IPS-18a (cell line): ENCODE data around the gene SYCE3.
A peak's percentile ranks its signal among the peaks of the same experiment; 100 is the strongest.

Experiments used
- H3K27ac ChIP-seq: one replicate; pipeline ENCODE4 v1.5.1; 2013; ENCODE audit warnings: low read length
- H3K27me3 ChIP-seq: one replicate; pipeline ENCODE4 v1.6.1; 2013; ENCODE audit warnings: mild to moderate bottlenecking, low read length; ENCODE audit not compliant: control insufficient read depth, insufficient read depth
- H3K36me3 ChIP-seq: one replicate; pipeline ENCODE4 v1.6.1; 2013; ENCODE audit warnings: low read depth, low read length; ENCODE audit not compliant: control insufficient read depth
- H3K4me1 ChIP-seq: one replicate; pipeline ENCODE4 v1.6.1; 2013; ENCODE audit warnings: low read depth, low read length; ENCODE audit not compliant: control insufficient read depth
- H3K4me3 ChIP-seq: one replicate; pipeline ENCODE4 v1.5.1; 2013; ENCODE audit warnings: low read length
- H3K9ac ChIP-seq: one replicate; pipeline ENCODE4 v1.6.1; 2013; ENCODE audit warnings: mild to moderate bottlenecking, low read length, moderate library complexity
- H3K9me3 ChIP-seq: one replicate; pipeline ENCODE4 v1.6.1; 2013; ENCODE audit warnings: low read depth, low read length; ENCODE audit not compliant: control insufficient read depth

Gene SYCE3

GRCh38 chr22:50526108-50526833, 36.4 kb downstream of the SYCE3 start:
- Histone ChIP-seq H3K4me1 (peaks cover 6% of the 10 kb centered on the region), H3K36me3 (peaks cover 18% of the 10 kb centered on the region), H3K9ac (peak overlapping the region; percentile 62), H3K27me3 (peaks cover 49% of the 10 kb centered on the region), H3K4me3 (peak overlapping the region; percentile 75), H3K9me3 (no peaks in the 10 kb centered on the region), H3K27ac (no peak overlapping the region)

DNA sequence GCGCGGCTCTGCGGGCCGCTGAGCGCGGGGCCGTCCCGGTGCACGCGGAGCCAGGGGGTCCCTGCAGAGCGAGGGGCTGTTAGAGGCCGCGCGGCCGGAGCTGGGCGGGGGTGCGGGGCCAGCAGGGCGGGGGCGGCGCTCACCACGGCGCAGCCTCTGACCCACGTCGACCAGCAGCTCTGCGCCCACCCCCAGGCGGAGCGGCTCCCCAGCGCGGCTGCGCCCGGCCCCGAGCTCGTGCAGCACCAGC, 36.9 kb downstream of the SYCE3 start:
- H3K9ac ChIP-seq = peak overlapping the region; percentile 62
- H3K36me3 ChIP-seq = peaks cover 23% of the 10 kb centered on the region
- H3K9me3 ChIP-seq = no peaks in the 10 kb centered on the region
- H3K4me3 ChIP-seq = peak overlapping the region; percentile 75
- H3K4me1 ChIP-seq = peaks cover 3% of the 10 kb centered on the region
- H3K27ac ChIP-seq = no peak overlapping the region
- H3K27me3 ChIP-seq = peaks cover 44% of the 10 kb centered on the region

- H3K4me3 ChIP-seq = peak within 1 kb of the TSS; percentile 75
- peaks cover 39% of the 10 kb centered on the region for H3K27me3 ChIP-seq
- no peak within 1 kb of the TSS for H3K27ac ChIP-seq
- H3K4me1 ChIP-seq = peaks cover 3% of the 10 kb centered on the region
- H3K36me3 ChIP-seq = peaks cover 23% of the 10 kb centered on the region
- H3K9ac ChIP-seq = peak within 1 kb of the TSS; percentile 62
- H3K9me3 ChIP-seq = no peaks in the 10 kb centered on the region
These were observed 37.4 kb downstream of the SYCE3 start, which contains the start of gene SCO2 for GRCh38 chr22:50525104-50525857. SCO2 (minus strand) TSS chr22:50525598; CDS start chr22:50524411, 1,187 bp downstream.

- H3K4me3 ChIP-seq = peak overlapping the region; percentile 75
- peaks cover 3% of the 10 kb centered on the region for H3K4me1 ChIP-seq
- peaks cover 33% of the 10 kb centered on the region for H3K27me3 ChIP-seq
- H3K9ac ChIP-seq = peak overlapping the region; percentile 62
- no peak overlapping the region for H3K27ac ChIP-seq
- H3K36me3 ChIP-seq = peaks cover 23% of the 10 kb centered on the region
- H3K9me3 ChIP-seq = no peaks in the 10 kb centered on the region
These were observed 38.0 kb downstream of the SYCE3 start for GRCh38 chr22:50524676-50525103.

GRCh38 chr22:50523806-50524675, 38.7 kb downstream of the SYCE3 start:
- peaks cover 3% of the 10 kb centered on the region for H3K4me1 ChIP-seq
- peak overlapping the region; percentile 75 for H3K4me3 ChIP-seq
- no peaks in the 10 kb centered on the region for H3K9me3 ChIP-seq
- H3K27me3 ChIP-seq = peaks cover 27% of the 10 kb centered on the region
- H3K36me3 ChIP-seq = peaks cover 29% of the 10 kb centered on the region
- no peak overlapping the region for H3K9ac ChIP-seq
- no peak overlapping the region for H3K27ac ChIP-seq

DNA sequence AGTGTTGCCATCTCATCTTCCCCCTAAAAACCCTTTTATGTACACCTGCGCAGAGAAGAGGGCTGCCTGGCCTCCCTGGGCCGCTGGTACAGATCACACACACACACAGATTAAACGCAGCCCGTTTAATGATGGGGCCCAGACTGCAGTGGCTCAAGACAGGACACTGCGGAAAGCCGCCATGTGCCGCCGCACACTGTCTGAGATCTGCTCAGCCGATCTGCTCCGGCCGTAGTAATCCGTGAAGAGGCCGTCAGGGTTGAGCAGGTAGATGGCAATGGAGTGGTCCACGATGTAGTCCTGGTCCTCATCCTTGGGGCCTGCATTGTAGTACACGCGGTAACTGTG, 39.3 kb downstream of the SYCE3 start:
- H3K36me3 ChIP-seq = peaks cover 33% of the 10 kb centered on the region
- no peak overlapping the region for H3K9ac ChIP-seq
- H3K27ac ChIP-seq = no peak overlapping the region
- H3K27me3 ChIP-seq = peaks cover 20% of the 10 kb centered on the region
- H3K4me1 ChIP-seq = peaks cover 3% of the 10 kb centered on the region
- no peak overlapping the region for H3K4me3 ChIP-seq
- no peaks in the 10 kb centered on the region for H3K9me3 ChIP-seq

GRCh38 chr22:50522806-50523438, 39.8 kb downstream of the SYCE3 start:
- H3K4me3 ChIP-seq = no peak overlapping the region
- H3K36me3 ChIP-seq = peaks cover 37% of the 10 kb centered on the region

GRCh38 chr22:50522208-50522805, 40.4 kb downstream of the SYCE3 start:
- no peaks in the 10 kb centered on the region for H3K9me3 ChIP-seq
- H3K27me3 ChIP-seq = peaks cover 9% of the 10 kb centered on the region
- H3K9ac ChIP-seq = no peak overlapping the region
- H3K27ac ChIP-seq = no peak overlapping the region
- H3K4me3 ChIP-seq = no peak overlapping the region
- peaks cover 3% of the 10 kb centered on the region for H3K4me1 ChIP-seq
- peaks cover 40% of the 10 kb centered on the region for H3K36me3 ChIP-seq

More at GRCh38 chr22:50522806-50523438, 39.8 kb downstream of the SYCE3 start:
- Histone ChIP-seq H3K27me3 (peaks cover 15% of the 10 kb centered on the region), H3K9ac (no peak overlapping the region), H3K9me3 (no peaks in the 10 kb centered on the region), H3K4me1 (peaks cover 3% of the 10 kb centered on the region), H3K27ac (no peak overlapping the region)

DNA sequence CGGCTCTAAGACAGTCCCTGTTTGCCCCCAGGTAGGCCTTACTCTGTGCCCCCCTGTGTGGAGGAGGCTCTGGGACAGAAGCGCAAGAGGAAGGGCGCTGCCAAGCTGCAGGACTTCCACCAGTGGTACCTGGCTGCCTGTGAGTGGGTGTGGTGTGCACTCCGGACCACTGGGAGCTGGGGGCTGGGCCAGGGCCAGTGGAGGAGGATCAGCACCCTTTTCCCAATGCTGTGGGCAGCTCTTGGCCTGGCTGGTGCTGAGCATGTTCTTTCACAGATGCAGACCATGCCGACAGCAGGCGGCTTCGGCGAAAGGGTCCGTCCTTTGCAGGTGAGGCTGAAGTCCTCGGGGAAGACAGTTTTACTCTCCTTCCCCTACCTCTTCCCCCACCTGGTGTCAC, 41.0 kb downstream of the SYCE3 start:
- Histone ChIP-seq H3K4me3 (no peak overlapping the region), H3K36me3 (peaks cover 41% of the 10 kb centered on the region), H3K27ac (no peak overlapping the region), H3K9me3 (no peaks in the 10 kb centered on the region), H3K27me3 (peaks cover 3% of the 10 kb centered on the region), H3K4me1 (peaks cover 2% of the 10 kb centered on the region), H3K9ac (no peak overlapping the region)

DNA sequence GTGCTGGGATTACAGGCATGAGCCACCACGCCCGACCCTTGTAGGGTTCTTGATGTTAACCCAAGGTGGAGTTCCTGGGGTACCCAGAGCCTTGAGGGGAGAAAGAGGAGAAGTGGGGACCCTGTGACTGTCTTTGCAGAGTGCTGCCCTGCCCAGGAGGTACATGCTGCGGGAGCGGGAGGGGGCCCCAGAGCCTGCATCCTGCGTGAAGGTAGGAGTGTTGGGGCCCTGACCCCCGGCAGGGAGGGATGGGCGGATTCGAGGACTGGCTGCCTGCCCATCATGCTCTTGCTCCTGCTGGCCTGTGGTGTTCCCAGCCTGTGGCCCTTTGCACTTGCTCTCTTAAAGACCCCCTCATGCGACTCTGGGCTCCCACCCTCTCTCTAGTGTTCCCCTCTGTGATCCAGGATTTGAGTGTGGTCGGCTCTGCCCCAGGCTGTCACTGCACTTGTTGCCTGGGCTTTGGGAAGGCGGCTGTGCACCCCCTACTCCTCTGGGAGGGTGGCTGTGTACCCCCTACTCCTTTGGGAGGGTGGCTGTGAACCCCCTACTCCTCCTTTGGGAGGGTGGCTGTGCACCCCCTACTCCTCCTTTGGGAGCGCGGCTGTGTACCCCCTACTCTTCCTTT, 41.8 kb downstream of the SYCE3 start:
- H3K9me3 ChIP-seq = no peaks in the 10 kb centered on the region
- no peak overlapping the region for H3K4me3 ChIP-seq
- H3K27me3 ChIP-seq = no peaks in the 10 kb centered on the region
- no peak overlapping the region for H3K27ac ChIP-seq
- H3K36me3 ChIP-seq = peaks cover 45% of the 10 kb centered on the region
- no peaks in the 10 kb centered on the region for H3K4me1 ChIP-seq
- H3K9ac ChIP-seq = no peak overlapping the region
